NCI-H2107 treated with DMSO at 0.1 percent for 48 hours (cell line): ENCODE results near the gene FAM3B.

ENCODE experiments used
- DNase-seq: peaks from one replicate; lab custom pipeline; 2025; ENCODE audit not compliant: unreplicated experiment; lab: John Stamatoyannopoulos, UW

Gene FAM3B

DNA sequence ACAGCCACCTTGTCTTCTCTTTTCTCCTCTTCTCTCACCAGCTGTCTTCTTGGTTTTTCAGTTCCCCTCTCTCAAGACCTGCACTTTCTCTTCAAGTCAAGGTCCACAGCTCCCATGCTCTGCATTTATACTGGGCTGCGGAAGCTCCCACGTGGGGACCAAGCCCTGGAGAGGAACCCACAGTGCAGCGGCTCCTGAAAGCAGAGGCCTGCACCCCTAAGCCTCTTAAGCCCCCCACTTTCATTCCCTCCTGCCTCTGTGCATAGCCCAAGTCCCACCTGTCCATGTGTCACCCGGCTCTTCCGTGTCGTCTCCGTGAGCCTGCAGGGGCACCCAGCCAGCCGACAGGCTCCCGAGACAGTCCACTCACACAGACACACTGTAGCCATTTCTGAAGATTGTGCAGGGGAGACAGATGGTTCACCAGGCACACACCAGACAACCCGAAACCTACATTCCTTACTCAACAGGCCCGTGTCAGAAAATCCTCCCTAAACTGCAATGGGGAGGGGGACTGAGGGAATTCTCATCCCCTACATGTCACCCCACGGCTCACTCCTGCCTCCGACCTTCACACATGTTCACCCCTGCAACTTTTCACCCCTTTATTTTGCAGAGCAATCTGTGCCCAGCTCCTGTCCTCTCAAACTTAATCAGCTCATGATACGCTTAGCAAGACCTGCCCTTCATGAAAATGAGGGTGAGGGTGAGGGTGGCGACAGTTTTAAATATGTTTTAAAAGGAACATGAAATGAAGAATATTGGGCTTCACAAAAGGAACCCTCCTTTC lies 51.5 kb downstream of the FAM3B start:
- DNase-seq: no peak

DNA sequence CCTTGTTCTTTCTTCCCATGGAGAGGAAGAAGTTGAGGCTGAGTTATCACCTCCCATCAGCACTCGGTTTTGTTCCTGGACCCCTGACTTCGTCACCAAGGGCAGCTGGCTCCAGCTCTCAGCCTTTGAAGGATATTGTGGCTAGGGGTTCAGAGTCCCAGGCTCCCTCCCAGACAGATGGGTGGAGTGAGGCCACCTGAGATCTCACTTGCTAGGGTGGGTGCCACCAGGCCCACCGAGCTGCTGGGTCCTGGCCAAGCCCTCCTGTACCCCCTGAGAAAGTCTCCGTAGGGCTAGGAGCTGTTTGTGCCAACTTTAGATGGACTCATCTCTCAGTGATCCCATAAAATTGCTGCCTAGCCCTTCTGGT lies 52.1 kb downstream of the FAM3B start:
- DNase-seq: no peak

DNA sequence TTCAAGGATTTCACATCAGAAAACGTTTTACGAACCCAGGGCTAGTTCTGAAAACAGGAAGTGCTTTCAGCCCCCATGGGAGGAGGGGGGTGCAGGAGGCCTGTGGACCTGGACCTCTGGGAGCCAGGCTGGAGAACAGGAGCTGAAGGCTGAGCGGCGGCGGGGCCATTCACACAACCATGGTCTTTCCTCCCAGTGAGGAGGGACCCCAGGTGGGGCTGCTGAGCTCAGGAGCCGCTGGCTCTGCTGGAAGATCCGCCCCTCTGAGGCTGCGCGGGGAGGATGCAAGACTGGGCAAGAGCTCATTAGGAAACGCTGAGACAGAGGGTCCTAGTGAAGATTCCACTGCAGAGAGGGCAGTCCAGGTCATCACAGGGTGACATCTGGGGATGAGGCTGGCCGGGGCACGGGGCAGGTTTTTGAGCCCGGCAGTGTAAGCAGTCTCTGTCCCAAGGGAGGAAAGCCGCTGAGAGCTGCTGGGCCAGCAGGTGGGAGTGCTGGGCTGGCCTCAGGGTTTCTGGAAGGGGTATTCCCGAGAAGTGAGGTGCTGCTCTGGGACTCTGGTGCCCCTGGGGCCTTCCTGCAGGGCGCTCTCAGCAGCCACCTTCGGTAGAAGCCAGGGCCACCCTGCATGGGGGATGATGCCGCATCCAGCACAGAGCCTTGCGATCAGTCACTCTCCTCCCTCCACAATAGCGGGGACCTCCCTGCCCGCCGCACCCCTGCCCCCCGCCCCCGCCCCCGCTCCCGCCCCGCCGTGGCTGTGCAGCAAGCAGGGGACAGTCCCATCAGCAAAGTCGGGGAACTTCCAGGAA lies 52.7 kb downstream of the FAM3B start:
- DNase-seq: no peak

DNA sequence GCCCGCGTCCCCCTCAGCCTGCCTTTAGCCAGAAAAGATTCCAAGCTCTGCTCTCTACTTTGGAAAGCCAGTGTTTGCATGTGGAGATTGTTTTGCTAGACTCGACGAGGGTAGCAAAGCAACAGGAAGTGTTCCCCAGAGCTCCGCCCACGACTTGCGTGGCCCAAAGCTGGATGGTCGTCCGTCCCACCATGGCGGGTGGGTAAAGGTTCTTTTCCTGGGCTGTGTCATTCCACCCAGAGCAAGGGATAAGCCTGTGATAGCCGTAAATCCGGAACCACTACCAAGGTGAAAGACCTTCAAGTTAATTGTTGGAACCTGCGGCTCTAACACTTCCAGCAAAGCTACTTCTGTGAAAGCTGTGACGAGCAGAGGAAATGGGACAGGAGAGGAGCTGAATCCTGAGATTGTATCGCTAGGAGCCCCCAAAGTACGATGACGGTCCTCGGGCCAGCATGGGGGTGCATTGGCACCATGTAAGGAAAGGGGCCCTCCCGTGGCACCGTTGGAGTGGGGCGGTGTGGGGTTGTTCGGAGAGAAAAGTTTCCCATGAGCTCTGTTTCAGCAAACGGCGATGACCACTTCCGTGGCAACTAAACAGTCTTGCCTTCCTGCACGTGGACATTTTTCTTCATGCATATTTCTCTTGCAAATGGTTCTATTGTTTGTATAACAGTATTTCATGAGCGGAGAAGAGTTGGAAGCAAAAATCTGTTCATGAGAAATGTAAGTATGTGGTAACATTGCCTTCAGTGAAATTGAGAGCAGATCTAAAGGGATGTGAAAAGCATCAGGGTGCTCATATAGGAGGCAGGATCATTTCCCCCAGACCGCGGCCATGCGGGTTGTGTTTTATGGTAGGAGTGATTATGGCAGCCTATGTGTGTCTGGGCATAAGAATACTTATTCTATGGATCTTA lies 53.6 kb downstream of the FAM3B start:
- DNase-seq: no peak

DNA sequence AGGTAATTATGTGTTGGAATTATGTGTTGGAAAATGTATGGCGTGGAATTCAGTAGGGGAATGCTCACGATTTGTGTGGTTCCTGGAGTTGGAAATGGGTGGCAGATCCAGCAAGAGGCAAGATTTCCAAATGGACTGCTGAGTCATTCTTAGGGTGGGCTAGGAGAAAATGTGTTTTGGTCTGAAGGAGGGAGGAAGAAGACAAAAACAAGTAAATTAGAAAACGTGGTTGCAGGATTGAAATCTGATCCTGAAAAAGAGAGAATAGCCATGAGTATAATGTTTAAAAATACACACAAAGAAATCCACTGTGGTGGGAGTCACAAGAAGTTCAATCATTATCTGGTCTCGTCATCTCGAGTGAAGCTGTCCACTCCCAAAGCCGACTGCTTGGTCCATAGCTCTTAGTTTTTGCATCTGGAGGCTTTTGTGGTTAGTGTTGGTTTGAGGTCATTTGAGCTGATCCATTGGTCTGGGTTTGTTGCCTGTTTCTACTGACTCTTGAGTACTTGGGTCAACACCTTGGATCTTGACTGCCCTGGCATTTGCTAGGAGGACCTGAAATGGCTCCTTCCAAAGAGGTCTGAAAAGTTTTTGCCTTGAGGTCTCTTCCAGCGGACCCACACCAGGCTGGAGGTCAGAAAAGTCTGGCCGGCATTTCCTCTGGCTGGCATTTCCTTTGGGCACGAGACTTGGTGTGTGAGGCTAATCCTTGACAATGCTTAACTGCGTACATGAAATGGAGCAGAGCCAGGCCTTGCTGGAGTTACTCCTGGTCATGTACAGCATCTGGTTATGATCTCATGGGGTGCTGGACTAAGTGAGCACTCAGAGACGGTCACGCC lies 54.5 kb downstream of the FAM3B start:
- no peak for DNase-seq

DNA sequence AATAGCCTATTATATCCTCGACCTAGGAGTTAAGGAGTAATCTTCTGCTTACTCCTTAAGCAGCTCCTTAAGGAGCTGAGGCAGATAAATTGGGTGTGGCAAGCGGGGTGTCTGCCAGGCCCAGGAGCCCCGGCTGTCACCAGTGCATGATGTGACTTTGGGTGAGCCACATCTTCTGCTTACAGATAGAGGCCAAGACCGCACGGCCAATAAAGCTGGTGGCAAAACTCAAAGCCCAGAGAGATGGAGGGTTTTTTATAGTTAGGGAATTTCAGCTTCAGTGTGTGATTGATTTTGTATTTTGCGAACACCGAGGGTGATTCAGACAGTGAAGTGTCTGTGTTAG lies 55.1 kb downstream of the FAM3B start:
- DNase-seq: no peak

DNA sequence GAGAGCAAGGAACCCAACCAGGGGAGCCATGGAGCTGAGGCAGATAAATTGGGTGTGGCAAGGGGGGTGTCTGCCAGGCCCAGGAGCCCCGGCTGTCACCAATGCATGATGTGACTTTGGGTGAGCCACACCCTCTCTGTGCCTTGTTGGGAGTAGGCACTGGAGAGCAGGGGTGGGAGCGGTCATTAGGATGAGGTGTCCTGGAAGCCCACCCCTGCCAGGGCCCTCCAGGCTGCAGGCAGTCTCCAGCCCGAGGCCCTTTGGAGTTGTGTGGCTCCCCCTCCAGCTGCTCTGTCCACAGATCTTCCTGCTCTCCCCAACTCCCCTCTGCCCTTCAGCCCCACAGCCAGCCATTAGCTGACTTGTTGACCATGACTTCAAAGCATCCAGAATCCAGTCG lies 56.7 kb downstream of the FAM3B start:
- DNase-seq: no peak

DNA sequence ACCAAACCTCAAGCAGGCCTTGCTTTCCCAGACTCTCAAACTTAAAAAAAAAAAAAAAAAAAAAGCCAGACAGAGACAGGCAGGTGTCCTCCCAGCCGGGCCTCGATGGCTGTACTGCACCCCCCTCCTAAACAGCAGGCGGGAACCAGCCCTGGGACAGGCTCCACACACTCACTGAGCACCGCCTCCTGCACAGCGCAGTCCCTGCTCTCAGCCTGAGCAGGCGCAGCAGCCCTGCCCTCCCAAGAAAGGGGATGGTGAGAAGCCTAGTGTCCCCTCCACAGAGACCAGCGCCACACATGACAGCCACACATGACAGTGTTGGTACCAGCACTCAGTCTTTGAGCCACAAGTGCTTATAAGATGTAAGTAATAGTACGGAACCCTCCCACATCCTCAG lies 57.2 kb downstream of the FAM3B start:
- DNase-seq: no peak

DNA sequence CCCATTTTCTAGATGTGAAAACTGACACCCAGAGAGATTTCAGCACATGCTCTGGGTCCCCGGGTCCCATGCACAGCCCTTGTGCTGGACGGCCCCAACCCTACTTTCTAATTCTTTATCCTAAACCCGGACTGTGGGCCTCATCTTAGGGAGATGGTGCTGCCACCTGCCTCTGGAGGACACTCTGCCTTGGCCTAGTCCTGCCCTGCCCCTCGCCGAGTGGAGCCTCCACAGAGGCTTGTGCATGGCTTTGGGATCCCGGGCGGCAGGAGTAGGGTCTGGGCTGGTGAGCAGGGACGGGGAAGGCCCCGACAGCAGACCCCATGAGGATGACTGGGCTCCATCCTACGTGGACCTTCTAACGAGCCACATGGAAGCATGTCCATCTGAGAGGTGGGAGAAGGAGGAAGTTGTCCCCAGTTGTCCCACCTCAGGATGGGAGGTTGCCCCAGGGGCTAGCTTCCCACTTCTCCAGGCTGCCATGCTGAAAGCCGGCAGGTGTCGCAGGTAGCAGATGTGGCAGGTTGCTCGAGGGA lies 57.6 kb downstream of the FAM3B start:
- no peak for DNase-seq

DNA sequence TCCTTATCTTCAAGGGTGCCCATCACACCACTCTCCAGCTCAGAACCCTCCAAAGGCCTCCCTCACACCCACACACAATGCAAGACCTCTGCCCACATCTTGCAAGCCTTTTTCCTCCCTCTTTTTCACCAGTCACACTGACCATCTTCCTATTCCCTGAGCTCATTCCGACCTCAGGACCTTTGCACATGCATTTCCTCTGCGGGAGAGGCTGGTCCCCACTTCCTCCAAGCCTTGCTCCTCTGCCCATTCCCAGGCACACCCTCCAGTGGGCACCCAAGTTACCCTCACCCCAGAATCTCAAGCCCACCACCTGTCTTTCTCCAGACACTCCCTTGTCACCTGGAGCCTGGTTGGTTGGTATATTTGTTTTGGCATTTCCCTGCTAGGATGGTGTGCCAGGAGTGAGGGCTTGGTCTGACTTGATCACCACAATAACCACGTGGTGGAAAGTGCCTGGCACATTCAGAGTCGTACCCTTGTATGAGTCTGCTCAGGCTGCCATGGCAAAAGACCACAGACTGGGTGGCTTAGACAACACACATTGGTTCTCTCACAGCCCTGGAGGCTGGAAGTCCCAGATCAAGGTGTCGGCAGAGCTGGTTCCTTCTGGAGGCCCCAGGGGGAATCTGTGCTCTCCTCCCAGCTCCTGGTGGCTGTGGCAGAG lies 58.4 kb downstream of the FAM3B start:
- no peak for DNase-seq

DNA sequence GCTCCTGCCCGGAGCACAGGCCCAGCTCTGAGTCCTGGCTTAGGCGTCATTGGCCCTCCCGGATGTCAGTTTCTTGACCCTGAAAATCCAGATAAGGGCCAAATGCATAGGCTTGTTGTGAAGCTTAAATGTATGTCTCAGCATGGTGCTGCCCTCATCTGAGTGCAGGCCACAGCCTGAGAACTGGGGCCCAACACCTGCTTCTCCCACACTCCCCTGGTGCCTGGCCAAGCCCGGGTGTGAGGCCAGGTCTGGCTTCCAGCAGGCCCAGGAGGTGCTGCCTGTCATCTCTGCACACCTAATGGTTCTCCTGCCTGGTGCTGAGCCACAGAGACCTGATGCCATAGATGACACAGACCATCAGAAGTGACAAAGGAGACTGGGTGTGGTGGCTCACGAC lies 59.3 kb downstream of the FAM3B start:
- no peak for DNase-seq

DNA sequence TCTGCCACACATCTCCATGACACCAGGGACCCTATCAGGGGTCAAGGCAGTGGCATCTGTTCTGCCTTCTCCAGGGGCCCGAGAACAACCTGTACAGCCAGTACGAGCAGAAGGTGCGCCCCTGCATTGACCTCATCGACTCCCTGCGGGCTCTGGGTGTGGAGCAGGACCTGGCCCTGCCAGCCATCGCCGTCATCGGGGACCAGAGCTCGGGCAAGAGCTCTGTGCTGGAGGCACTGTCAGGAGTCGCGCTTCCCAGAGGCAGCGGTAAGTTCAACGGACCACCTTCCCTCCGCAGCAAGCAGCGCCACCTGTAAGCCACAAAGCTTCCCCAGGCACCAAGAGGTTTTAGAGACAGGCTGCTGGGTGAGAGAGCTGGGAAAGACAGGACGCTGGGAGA lies 61.1 kb downstream of the FAM3B start:
- DNase-seq: no peak

DNA sequence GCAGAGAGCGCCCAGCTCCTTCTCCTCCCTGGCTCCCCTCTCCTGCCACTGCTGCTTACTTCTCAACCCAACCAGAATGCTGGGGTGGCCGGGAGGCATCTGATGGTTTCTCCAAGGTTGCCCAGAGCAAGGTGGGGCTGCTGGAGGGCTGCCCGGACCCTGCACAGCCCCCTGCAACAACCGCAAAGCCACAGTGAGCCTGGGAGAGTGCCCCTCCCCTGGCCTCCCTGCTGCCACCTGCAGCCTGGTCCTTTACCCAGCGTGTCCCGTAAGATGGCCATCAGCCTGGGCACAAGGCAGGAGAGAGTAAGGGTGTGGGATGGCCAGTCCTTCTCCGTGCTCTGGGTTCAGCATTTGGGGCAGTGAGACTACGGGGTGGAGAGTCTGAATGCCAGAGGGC lies 62.2 kb downstream of the FAM3B start:
- DNase-seq: no peak

DNA sequence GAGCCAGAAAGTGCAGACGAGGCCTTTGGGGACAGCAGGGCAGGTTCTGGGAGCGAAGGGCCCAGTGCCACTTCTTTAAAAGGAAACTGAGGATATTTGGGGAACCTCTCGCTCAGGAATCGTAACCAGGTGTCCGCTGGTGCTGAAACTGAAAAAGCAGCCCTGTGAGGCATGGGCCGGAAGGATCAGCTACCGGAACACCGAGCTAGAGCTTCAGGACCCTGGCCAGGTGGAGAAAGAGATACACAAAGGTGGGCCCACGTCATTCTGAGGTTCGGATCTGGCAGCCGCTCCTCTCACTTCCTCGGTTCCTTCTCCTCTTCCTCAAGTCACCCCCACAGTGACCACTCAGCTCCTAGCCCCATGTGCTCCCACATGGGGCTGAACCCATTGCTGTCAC lies 63.3 kb downstream of the FAM3B start:
- no peak for DNase-seq

DNA sequence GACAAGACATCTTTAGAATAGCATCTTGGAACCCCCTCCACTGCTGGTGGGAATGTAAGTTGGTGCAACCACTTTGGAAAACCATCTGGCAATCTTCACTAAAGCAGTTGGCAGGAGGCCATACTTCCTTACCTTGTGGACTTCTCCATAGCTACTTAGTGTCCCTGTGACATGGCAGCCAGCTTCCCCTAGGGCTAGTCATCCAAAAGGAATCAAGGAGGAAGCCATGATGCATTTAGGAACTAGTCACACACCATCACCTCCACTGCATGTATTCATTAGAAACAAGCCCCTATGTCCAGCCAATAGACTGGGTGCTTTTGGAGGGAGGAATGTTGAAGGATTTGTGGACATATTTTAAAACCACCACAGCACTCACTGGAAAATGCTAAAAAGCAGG lies 65.1 kb downstream of the FAM3B start:
- no peak for DNase-seq

DNA sequence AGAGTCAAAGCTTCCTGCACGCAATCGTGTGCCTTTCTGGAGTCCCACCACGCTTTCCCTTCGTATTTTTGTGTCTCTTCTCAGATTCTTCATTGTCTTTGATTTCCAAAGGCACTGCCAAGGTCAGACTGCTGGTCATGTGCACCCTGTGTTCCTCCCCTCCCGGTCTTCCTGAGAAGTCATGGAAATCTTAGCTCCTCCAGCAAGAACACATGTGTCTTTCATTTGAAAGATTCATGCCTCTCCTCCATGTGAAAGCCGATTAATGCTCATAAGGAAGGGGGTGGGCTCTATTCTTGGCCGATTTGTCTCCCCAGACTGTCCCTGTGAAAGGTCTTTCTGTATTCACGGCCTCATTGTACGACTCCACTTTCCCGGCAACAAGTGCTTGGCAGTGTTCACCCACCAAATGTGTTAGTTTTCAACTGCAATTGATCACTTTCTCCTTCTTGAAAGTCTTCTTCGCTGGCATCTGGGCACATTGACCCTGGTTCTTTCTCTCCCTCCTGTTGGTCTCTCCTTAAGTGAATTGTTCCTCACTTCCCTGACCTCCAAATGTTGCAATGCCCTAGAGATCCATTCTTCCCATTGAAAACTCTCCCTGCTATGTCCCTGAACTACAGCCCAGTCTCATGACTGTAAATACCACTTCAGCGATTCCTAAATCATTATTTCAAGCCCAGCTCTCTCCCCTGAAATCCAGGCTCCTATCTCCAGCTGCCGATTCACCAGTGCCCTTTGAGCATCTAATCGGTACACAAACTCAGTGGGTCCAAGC lies 70.6 kb downstream of the FAM3B start:
- no peak for DNase-seq

DNA sequence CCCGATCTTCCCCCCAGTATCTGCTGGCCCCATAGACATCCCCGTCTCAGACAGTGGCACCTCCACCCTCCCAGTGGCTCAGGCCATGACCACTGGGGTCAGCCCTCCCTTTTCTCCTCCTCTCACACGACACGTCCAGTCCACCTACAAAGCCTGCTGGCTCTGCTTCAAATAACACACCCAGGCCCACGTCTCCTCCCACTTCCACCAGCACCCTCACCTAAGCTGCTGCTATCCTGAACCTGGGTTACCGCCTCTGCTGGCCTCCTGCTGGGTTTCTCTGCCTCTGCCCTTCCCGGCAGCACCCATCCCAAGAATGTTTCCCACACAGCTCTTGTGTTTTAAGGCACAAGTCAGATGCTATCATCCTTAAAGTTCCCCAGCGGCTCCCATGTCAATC lies 71.2 kb downstream of the FAM3B start:
- DNase-seq: no peak

DNA sequence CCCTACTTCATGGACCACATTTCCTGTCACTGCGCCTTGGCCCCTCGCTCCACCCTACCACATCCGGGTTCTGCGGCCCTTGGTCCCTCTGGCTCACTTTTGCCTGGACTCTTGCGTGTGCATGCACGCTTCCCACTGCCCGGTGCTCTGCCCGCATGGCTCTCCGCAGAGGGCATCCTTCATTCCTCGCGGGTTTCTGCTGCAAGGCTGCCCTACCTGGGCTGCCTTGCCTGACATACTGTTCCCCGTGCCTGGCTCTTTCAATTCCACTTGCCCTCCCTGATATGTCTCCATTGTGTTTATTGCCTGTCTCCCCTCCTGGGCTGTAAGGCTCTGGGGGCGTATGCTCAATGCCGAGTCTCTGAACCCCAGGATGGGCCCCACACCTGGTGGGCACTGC lies 71.7 kb downstream of the FAM3B start:
- no peak for DNase-seq

DNA sequence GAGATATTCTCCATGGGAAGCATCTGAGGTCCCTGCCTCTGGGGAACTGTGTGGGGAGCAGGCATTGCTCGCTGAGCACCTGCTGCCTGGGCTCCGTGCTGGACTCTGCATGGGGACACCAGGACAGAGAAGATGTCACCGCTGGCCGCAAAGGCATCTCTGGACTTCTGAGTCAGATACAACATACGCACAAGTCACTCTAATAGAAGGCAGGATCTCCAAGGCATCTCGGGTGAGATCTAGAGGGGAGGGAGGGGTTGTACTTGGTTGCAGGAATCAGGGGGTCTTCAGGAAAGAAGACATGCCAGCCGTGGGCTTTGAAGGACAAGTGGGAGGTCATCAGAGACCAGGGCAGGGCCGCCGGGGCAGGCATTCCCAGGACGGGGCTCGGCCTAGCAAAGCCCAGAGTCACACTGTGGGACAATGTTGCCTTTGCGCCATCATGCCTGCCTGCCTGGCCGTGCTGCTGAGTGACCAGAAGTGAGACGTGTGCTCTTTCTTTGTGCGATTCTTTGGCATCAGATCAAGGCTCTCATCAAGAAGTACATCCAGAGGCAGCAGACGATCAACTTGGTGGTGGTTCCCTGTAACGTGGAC lies 73.5 kb downstream of the FAM3B start:
- DNase-seq: no peak
